ENCODE data around the gene BICC1. TPM values are rescaled to one million over a fixed set of nuclear protein-coding genes. Genes with fewer than 3 reads are reported as not detected.

The BICC1 gene
- total and polyA plus RNA-seq, 2 of the 8 experiments (the other 6 are each of a cell fraction or from before 2014, with no cell fraction given) = 0.20 to 0.73 TPM

DNA sequence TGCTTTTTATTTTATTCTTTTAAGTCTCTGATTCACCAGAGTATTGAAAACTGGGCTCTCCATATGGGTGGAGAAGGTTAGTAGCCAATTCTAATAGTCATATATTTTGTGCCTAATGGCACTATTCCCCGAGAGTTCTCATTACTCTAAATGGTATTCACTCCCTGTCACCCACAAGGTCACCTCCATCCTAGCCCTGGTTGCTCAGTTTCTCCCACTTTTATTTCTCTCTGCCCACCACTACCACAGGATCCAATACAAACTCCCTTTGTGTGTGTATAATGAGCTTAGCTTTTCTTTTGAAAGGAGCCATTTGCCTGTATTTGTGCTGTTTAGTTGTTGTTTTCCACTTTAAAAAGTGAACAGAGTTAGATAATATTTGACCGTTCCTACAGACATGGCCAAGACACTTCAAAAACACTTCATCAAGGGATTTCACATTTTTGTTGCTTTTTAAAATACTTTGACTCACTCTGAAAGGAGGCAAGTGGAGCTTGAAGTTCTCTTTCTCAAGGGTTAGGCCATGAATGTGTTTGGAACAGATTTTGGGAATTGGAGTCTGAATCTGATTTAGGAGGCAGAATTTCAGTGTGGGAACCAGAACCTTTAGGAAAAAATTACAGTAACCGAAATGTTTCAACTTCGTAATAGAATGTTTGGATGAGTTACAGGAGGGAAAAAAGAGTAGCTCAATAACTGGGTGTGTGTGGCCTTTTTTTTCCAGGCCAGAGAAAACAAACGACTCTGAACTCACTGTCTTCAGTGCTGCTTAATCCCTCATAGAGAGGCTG is 321.3 kb downstream of the BICC1 start:
- Histone ChIP-seq H3K14ac (ENCODE audit: insufficient read length) (no peak overlapping the region), H3K4me2 (ENCODE audit: insufficient read depth in 1 of 2, low read depth in 2 of 2, low read length in 2 of 2) (no peak overlapping the region), H2BK15ac (ENCODE audit: low read length) (no peak overlapping the region), H3K23me2 (ENCODE audit: low read depth, low read length) (no peaks in the 10 kb centered on the region), H3K4me1 (replicated peaks in 1 of 4; ENCODE audit: control insufficient read depth in 3 of 4, insufficient read depth in 4 of 4, low read length in 3 of 4) (no peaks in the 10 kb centered on the region), H3K36me3 (ENCODE audit: control insufficient read depth in 2 of 4, insufficient read depth in 4 of 4, low read length in 3 of 4) (no peaks in the 10 kb centered on the region), H2AFZ (ENCODE audit: low read length) (no peak overlapping the region), H2BK20ac (ENCODE audit: low read length) (no peak overlapping the region), H3K79me2 (ENCODE audit: control insufficient read depth in 1 of 2, insufficient read depth in 2 of 2, low read length in 2 of 2) (no peaks in the 10 kb centered on the region), H3K56ac (replicated peaks; ENCODE audit: insufficient read length, low read depth, low read length) (no peak overlapping the region), H3K4ac (replicated peaks; ENCODE audit: insufficient read length, low read depth, low read length) (no peak overlapping the region), H3K27me3 (replicated peaks in 1 of 4; ENCODE audit: control insufficient read depth in 3 of 4, extremely low read depth in 1 of 4, insufficient read depth in 3 of 4, low read length in 3 of 4) (no peaks in the 10 kb centered on the region), H2AK5ac (ENCODE audit: low read depth, low read length) (no peak overlapping the region), H4K8ac (ENCODE audit: extremely low read depth, insufficient read depth, low read length) (no peak overlapping the region), H3K79me1 (ENCODE audit: low read depth, low read length) (no peaks in the 10 kb centered on the region), H2BK5ac (ENCODE audit: low read depth, low read length) (no peak overlapping the region), H3K23ac (ENCODE audit: insufficient read length) (no peak overlapping the region), H3K9ac (replicated peaks in 1 of 4; ENCODE audit: extremely low read depth in 1 of 4, low read depth in 3 of 4, low read length in 3 of 4) (no peak overlapping the region), H4K20me1 (replicated peaks in 1 of 2; ENCODE audit: control insufficient read depth in 1 of 2, insufficient read depth in 2 of 2, low read length in 2 of 2) (no peaks in the 10 kb centered on the region), H2BK12ac (ENCODE audit: low read depth, low read length) (no peak overlapping the region), H3K27ac (ENCODE audit: low read depth, low read length) (no peak overlapping the region), H3K18ac (ENCODE audit: extremely low read depth, low read length) (no peak overlapping the region), H3K4me3 (ENCODE audit: extremely low read depth in 1 of 4, insufficient read depth in 2 of 4, low read depth in 3 of 4, low read length in 4 of 4) (no peak overlapping the region), H4K91ac (replicated peaks; ENCODE audit: insufficient read length, low read length) (no peak overlapping the region), H4K5ac (ENCODE audit: insufficient read length, low read depth, low read length) (no peak overlapping the region), H2BK120ac (replicated peaks; ENCODE audit: low read depth, low read length) (no peak overlapping the region), H3K9me3 (ENCODE audit: insufficient read depth in 2 of 2, low read depth in 1 of 2, low read length in 1 of 2) (no peaks in the 10 kb centered on the region)
- POLR2A ChIA-PET (ENCODE audit: partially characterized antibody) = no interaction called here
- TF ChIP-seq NANOG (IDR thresholded peaks at IDR 0.05; ENCODE audit: insufficient read depth, low read depth, low read length, poor library complexity, severe bottlenecking) (no peak), EZH2 (IDR thresholded peaks at IDR 0.05; ENCODE audit: low read depth, low read length, severe bottlenecking) (no peak)
- TF ChIP-seq, protein P1, sequence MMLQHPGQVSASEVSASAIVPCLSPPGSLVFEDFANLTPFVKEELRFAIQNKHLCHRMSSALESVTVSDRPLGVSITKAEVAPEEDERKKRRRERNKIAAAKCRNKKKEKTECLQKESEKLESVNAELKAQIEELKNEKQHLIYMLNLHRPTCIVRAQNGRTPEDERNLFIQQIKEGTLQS (IDR thresholded peaks at IDR 0.05; ENCODE audit: insufficient read depth, low read depth, low read length) = no peak
- FAIRE-seq (no peak), DNase-seq (ENCODE audit: low read depth in 1 of 2, low spot score in 2 of 2) (no peak)
- WGBS, 2 experiments (ENCODE audit: extremely low coverage in 1 of 2, insufficient coverage in 1 of 2, insufficient read length in 1 of 2, insufficient replicate concordance in 2 of 2, low coverage in 1 of 2, low lambda C conversion rate in 2 of 2, missing lambda C conversion rate in 1 of 2) = 90% methylated on average over 5 of the region's 5 CpGs; no CpG with 5 or more reads in 1 of the 2 experiments
- CTCF ChIA-PET (ENCODE audit: partially characterized antibody) = no interaction called here
